Measurements from ENCODE around the gene YWHAE. TPM values are rescaled to one million over a fixed set of nuclear protein-coding genes. Genes with fewer than 3 reads are reported as not detected.
"Not testable (repeated sequence)": the region's sequence is repeated elsewhere in the genome, so short reads cannot be mapped to it uniquely, and the experiment has no call there.

The YWHAE gene
- total and polyA plus RNA-seq, 9 donors: 288 to 589 (median 452) TPM

GRCh38 chr17:1420981-1421380, 21.0 kb upstream of the YWHAE start:
- H3K4me3 ChIP-seq: no peak overlapping the region
- TF ChIP-seq CTCF (IDR thresholded peaks at IDR 0.05): no peak
- TF ChIP-seq EP300 (IDR thresholded peaks at IDR 0.05): no peak
- TF ChIP-seq POLR2A (IDR thresholded peaks at IDR 0.05): no peak
- WGBS, 3 donors: 78 to 84% (median 83%) methylated on average over 2 of the region's 2 CpGs
- H3K27ac ChIP-seq: no peak overlapping the region
- no peaks in the 10 kb centered on the region for H3K36me3 ChIP-seq
- intact Hi-C loops (cut with DNase I): no loop called here
- DNase-seq: no peak
- no peaks in the 10 kb centered on the region for H3K4me1 ChIP-seq (ENCODE audit: insufficient read depth)
- H3K27me3 ChIP-seq: no peaks in the 10 kb centered on the region
- no peaks in the 10 kb centered on the region for H3K9me3 ChIP-seq

- no peaks in the 10 kb centered on the region for H3K9me3 ChIP-seq
- WGBS, 3 donors: 93 to 98% (median 94%) methylated on average over 11 of the region's 11 CpGs
- H3K27ac ChIP-seq: no peak overlapping the region
- intact Hi-C loops (cut with DNase I): no loop called here
- no peak overlapping the region for H3K4me3 ChIP-seq
- no peaks in the 10 kb centered on the region for H3K27me3 ChIP-seq
- H3K4me1 ChIP-seq (ENCODE audit: insufficient read depth): no peaks in the 10 kb centered on the region
- no peaks in the 10 kb centered on the region for H3K36me3 ChIP-seq
- TF ChIP-seq CTCF (IDR thresholded peaks at IDR 0.05) (no peak), POLR2A (IDR thresholded peaks at IDR 0.05) (no peak), EP300 (IDR thresholded peaks at IDR 0.05) (no peak)
- DNase-seq: no peak
Observed at GRCh38 chr17:1420163-1420562, 20.1 kb upstream of the YWHAE start.

- H3K4me1 ChIP-seq (ENCODE audit: insufficient read depth); DNase-seq; H3K27ac ChIP-seq; H3K27me3 ChIP-seq; H3K4me3 ChIP-seq; H3K36me3 ChIP-seq; intact Hi-C loops (cut with DNase I); H3K9me3 ChIP-seq: not testable (repeated sequence)
- 88 to 91% (median 90%) methylated on average over 10 of the region's 10 CpGs for WGBS, 3 donors
Observed at GRCh38 chr17:1418476-1418875, 18.5 kb upstream of the YWHAE start.

GRCh38 chr17:1416414-1416813, 16.4 kb upstream of the YWHAE start:
- 91 to 96% (median 96%) methylated on average over 5 of the region's 5 CpGs for WGBS, 3 donors
- no peak overlapping the region for H3K4me3 ChIP-seq
- no peak for DNase-seq
- H3K27ac ChIP-seq: no peak overlapping the region
- no peaks in the 10 kb centered on the region for H3K9me3 ChIP-seq
- intact Hi-C loops (cut with DNase I): no loop called here
- peaks cover 3% of the 10 kb centered on the region for H3K4me1 ChIP-seq (ENCODE audit: insufficient read depth)
- H3K36me3 ChIP-seq: no peaks in the 10 kb centered on the region
- TF ChIP-seq POLR2A (IDR thresholded peaks at IDR 0.05) (no peak), EP300 (IDR thresholded peaks at IDR 0.05) (no peak), CTCF (IDR thresholded peaks at IDR 0.05) (no peak)
- H3K27me3 ChIP-seq: no peaks in the 10 kb centered on the region

GRCh38 chr17:1414634-1415033, 14.6 kb upstream of the YWHAE start:
- TF ChIP-seq CTCF (IDR thresholded peaks at IDR 0.05) (no peak), EP300 (IDR thresholded peaks at IDR 0.05) (no peak), POLR2A (IDR thresholded peaks at IDR 0.05) (no peak)

More at GRCh38 chr17:1414634-1415033, 14.6 kb upstream of the YWHAE start:
- DNase-seq: no peak
- Histone ChIP-seq H3K4me3 (no peak overlapping the region), H3K36me3 (no peaks in the 10 kb centered on the region), H3K9me3 (no peaks in the 10 kb centered on the region), H3K4me1 (ENCODE audit: insufficient read depth) (peaks cover 3% of the 10 kb centered on the region), H3K27ac (no peak overlapping the region), H3K27me3 (no peaks in the 10 kb centered on the region)
- whole genome bisulfite sequencing, 3 donors: 71 to 76% (median 74%) methylated on average over 10 of the region's 10 CpGs
- intact Hi-C loops (cut with DNase I): no loop called here

Data from ovary (tissue), 9 donors.